ENCODE results near the gene FAM236A.
"Not testable (repeated sequence)": the region's sequence is repeated elsewhere in the genome, so short reads cannot be mapped to it uniquely, and the experiment has no call there.

FAM236A gene

GRCh38 chrX:72937906-72938305 lies at the start of gene FAM236A:
Gene FAM236A, plus strand, starts transcription at chrX:72938206. Its CDS starts 57 bp downstream, at chrX:72938263.
- not testable (repeated sequence) for DNase-seq (ENCODE audit: low spot score)

- not testable (repeated sequence) for DNase-seq (ENCODE audit: low spot score)
Measured at GRCh38 chrX:72889740-72890139, 48.3 kb upstream of the FAM236A start.

- DNase-seq (ENCODE audit: low spot score), result not testable (repeated sequence)
Measured at GRCh38 chrX:72912315-72912714, 25.7 kb upstream of the FAM236A start, which contains the start of gene FAM236C. Gene FAM236C, plus strand, starts transcription at chrX:72912615. Its CDS starts 100 bp downstream, at chrX:72912715.

GRCh38 chrX:72916096-72916495 lies 21.9 kb upstream of the FAM236A start:
- DNase-seq (ENCODE audit: low spot score), result not testable (repeated sequence)

- not testable (repeated sequence) for DNase-seq (ENCODE audit: low spot score)
Measured at GRCh38 chrX:72932283-72932682, 5.7 kb upstream of the FAM236A start.

- DNase-seq (ENCODE audit: low spot score), result not testable (repeated sequence)
Measured at GRCh38 chrX:72936455-72936854, 1.6 kb upstream of the FAM236A start.

GRCh38 chrX:72936882-72937455 lies 1.0 kb upstream of the FAM236A start:
- not testable (repeated sequence) for DNase-seq (ENCODE audit: low spot score)

GRCh38 chrX:72942272-72942671 lies 4.3 kb downstream of the FAM236A start:
- DNase-seq (ENCODE audit: low spot score), result not testable (repeated sequence)

GRCh38 chrX:72943035-72943818 lies 5.2 kb downstream of the FAM236A start:
- not testable (repeated sequence) for DNase-seq (ENCODE audit: low spot score)

- not testable (repeated sequence) for DNase-seq (ENCODE audit: low spot score)
Measured at GRCh38 chrX:72943819-72944169, 5.8 kb downstream of the FAM236A start, which contains the start of gene DMRTC1. Gene DMRTC1, minus strand, starts transcription at chrX:72943837. Its CDS starts 68,143 bp downstream, at chrX:72875694.

- not testable (repeated sequence) for DNase-seq (ENCODE audit: low spot score)
Measured at GRCh38 chrX:72959971-72960370, 22.0 kb downstream of the FAM236A start.

- DNase-seq (ENCODE audit: low spot score), result not testable (repeated sequence)
Measured at GRCh38 chrX:72971859-72972258, 33.9 kb downstream of the FAM236A start.

- DNase-seq (ENCODE audit: low spot score), result not testable (repeated sequence)
Measured at GRCh38 chrX:72974885-72975284, 36.9 kb downstream of the FAM236A start.

- DNase-seq (ENCODE audit: low spot score), result not testable (repeated sequence)
Measured at GRCh38 chrX:72980894-72981469, 43.0 kb downstream of the FAM236A start.
